Peyer's patch (tissue), 4 donors: Measurements from ENCODE around the gene PVALB.

ENCODE experiments used
- CTCF ChIP-seq, 6 experiments: fragments of 450-650 bp in 4 of 6; fragments of 200-600 bp in 2 of 6; sonication (generic) in 1 of 6; IDR thresholded peaks; one replicate each; pipeline ENCODE4 v1.5.1; 2017 to 2019; ENCODE audit warnings: antibody characterized with exemption in 6 of 6, mild to moderate bottlenecking in 3 of 6, moderate library complexity in 1 of 6
- POLR2A ChIP-seq, 2 donors: fragments of 450-650 bp; IDR thresholded peaks; one replicate each; pipeline ENCODE4 v1.5.1; 2017; ENCODE audit warnings: antibody characterized with exemption in 2 of 2, mild to moderate bottlenecking in 2 of 2, moderate library complexity in 2 of 2

DNA sequence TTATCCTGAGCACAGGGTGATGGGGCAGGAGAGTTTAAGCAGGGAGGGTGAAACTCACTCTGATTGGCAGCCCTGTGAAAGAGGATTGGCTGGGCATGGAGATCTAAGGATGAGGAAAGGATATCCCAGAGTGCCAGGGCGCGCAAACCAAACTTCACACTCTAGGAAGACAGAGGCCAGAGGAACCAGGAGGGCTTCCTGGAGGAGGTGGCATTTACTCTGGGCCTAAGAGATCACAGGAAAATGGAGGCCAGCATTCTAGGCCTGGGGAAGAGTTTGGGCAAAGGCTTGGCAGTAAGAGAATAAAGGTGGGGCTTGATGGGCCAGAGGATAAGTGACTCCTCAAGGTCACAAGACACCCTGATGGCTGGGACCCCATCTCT, 43.6 kb upstream of the PVALB start:
- TF ChIP-seq CTCF (IDR thresholded peaks at IDR 0.05): no peak
- no peak for TF ChIP-seq POLR2A (IDR thresholded peaks at IDR 0.05)
